Memory B cell (primary cell): ENCODE data around the gene APOL1.
"Not testable (repeated sequence)": the region's sequence is repeated elsewhere in the genome, so short reads cannot be mapped to it uniquely, and the experiment has no call there.

Source experiments
- ATAC-seq: fragments of 150-1000 bp; cut with Tn5 transposase; 2 replicates; pipeline ENCODE4 v1.10.0; 2021; ENCODE audit warnings: low read depth, mild to moderate bottlenecking, moderate library complexity
- DNase-seq, 2 donors: peaks; one replicate each; pipeline ENCODE4 v3.0.0; 2022; ENCODE audit warnings: low spot score in 2 of 2
- H3K27ac Mint-ChIP-seq: one replicate; pipeline ENCODE4 v1.8.0; 2022; ENCODE audit warnings: mild to moderate bottlenecking, moderate library complexity, mixed read lengths
- H3K27me3 Mint-ChIP-seq: one replicate; pipeline ENCODE4 v1.8.0; 2022; ENCODE audit warnings: mixed read lengths
- H3K36me3 Mint-ChIP-seq: one replicate; pipeline ENCODE4 v1.8.0; 2022; ENCODE audit warnings: mild to moderate bottlenecking, mixed read lengths
- H3K4me1 Mint-ChIP-seq: one replicate; pipeline ENCODE4 v1.8.0; 2022; ENCODE audit warnings: mixed read lengths
- H3K4me3 Mint-ChIP-seq: one replicate; pipeline ENCODE4 v1.8.0; 2022; ENCODE audit warnings: mild to moderate bottlenecking, moderate library complexity, mixed read lengths
- H3K9me3 Mint-ChIP-seq: one replicate; pipeline ENCODE4 v1.8.0; 2022; ENCODE audit warnings: mixed read lengths

The APOL1 gene

GRCh38 chr22:36281781-36282327 lies 28.9 kb downstream of the APOL1 start:
- no peaks in the 10 kb centered on the region for H3K27me3 Mint-ChIP-seq
- no peak overlapping the region for H3K4me3 Mint-ChIP-seq
- peaks cover 17% of the 10 kb centered on the region for H3K36me3 Mint-ChIP-seq
- ATAC-seq: no peak
- no peak for DNase-seq
- H3K27ac Mint-ChIP-seq: peak overlapping the region; percentile 50
- no peaks in the 10 kb centered on the region for H3K9me3 Mint-ChIP-seq
- peaks cover 10% of the 10 kb centered on the region for H3K4me1 Mint-ChIP-seq

GRCh38 chr22:36282328-36282831 lies 29.4 kb downstream of the APOL1 start:
- Mint-ChIP-seq H3K27ac (peak overlapping the region; percentile 50), H3K9me3 (no peaks in the 10 kb centered on the region), H3K27me3 (no peaks in the 10 kb centered on the region), H3K36me3 (peaks cover 20% of the 10 kb centered on the region), H3K4me3 (no peak overlapping the region), H3K4me1 (peaks cover 8% of the 10 kb centered on the region)
- no peak for ATAC-seq
- no peak for DNase-seq

- Mint-ChIP-seq H3K27me3 (no peaks in the 10 kb centered on the region), H3K4me3 (no peak overlapping the region), H3K27ac (no peak overlapping the region), H3K9me3 (no peaks in the 10 kb centered on the region), H3K36me3 (peaks cover 29% of the 10 kb centered on the region), H3K4me1 (peaks cover 3% of the 10 kb centered on the region)
- ATAC-seq (no peak), DNase-seq (no peak)
Observed at GRCh38 chr22:36284171-36284571, 31.2 kb downstream of the APOL1 start.

- H3K27me3 Mint-ChIP-seq: no peaks in the 10 kb centered on the region
- DNase-seq (no peak), ATAC-seq (no peak)
- no peak overlapping the region for H3K27ac Mint-ChIP-seq
- no peaks in the 10 kb centered on the region for H3K9me3 Mint-ChIP-seq
- no peaks in the 10 kb centered on the region for H3K4me1 Mint-ChIP-seq
- H3K36me3 Mint-ChIP-seq: peaks cover 36% of the 10 kb centered on the region
- no peak overlapping the region for H3K4me3 Mint-ChIP-seq
Observed at GRCh38 chr22:36285017-36285416, 32.1 kb downstream of the APOL1 start.

GRCh38 chr22:36285545-36285944 lies 32.6 kb downstream of the APOL1 start:
- Mint-ChIP-seq H3K4me3 (no peak overlapping the region), H3K27me3 (no peaks in the 10 kb centered on the region), H3K27ac (no peak overlapping the region), H3K4me1 (no peaks in the 10 kb centered on the region), H3K36me3 (peaks cover 36% of the 10 kb centered on the region), H3K9me3 (no peaks in the 10 kb centered on the region)
- no peak for ATAC-seq
- DNase-seq: no peak

GRCh38 chr22:36286096-36286957 lies 33.4 kb downstream of the APOL1 start:
- Mint-ChIP-seq H3K9me3 (no peaks in the 10 kb centered on the region), H3K4me3 (no peak overlapping the region), H3K36me3 (peaks cover 36% of the 10 kb centered on the region), H3K27me3 (no peaks in the 10 kb centered on the region), H3K4me1 (no peaks in the 10 kb centered on the region), H3K27ac (peak overlapping the region; percentile 73)
- ATAC-seq (peak; percentile 88), DNase-seq (peak; percentile 41 to 70)

GRCh38 chr22:36287881-36288515 lies 35.1 kb downstream of the APOL1 start:
- Mint-ChIP-seq H3K4me1 (no peaks in the 10 kb centered on the region), H3K27ac (no peak overlapping the region), H3K9me3 (no peaks in the 10 kb centered on the region), H3K27me3 (no peaks in the 10 kb centered on the region), H3K36me3 (peaks cover 43% of the 10 kb centered on the region), H3K4me3 (no peak overlapping the region)
- DNase-seq (no peak), ATAC-seq (no peak)

GRCh38 chr22:36288571-36289405 lies 35.9 kb downstream of the APOL1 start:
- no peak for DNase-seq

GRCh38 chr22:36289406-36289870 lies 36.5 kb downstream of the APOL1 start:
- H3K27ac Mint-ChIP-seq: peak overlapping the region; percentile 58
- DNase-seq (no peak), ATAC-seq (no peak)
- peaks cover 45% of the 10 kb centered on the region for H3K36me3 Mint-ChIP-seq
- H3K27me3 Mint-ChIP-seq: no peaks in the 10 kb centered on the region
- H3K9me3 Mint-ChIP-seq: no peaks in the 10 kb centered on the region
- no peak overlapping the region for H3K4me3 Mint-ChIP-seq
- H3K4me1 Mint-ChIP-seq: no peaks in the 10 kb centered on the region

More at GRCh38 chr22:36288571-36289405, 35.9 kb downstream of the APOL1 start:
- no peaks in the 10 kb centered on the region for H3K9me3 Mint-ChIP-seq
- ATAC-seq: no peak
- no peak overlapping the region for H3K4me3 Mint-ChIP-seq
- peaks cover 43% of the 10 kb centered on the region for H3K36me3 Mint-ChIP-seq
- H3K4me1 Mint-ChIP-seq: no peaks in the 10 kb centered on the region
- no peaks in the 10 kb centered on the region for H3K27me3 Mint-ChIP-seq
- peak overlapping the region; percentile 58 for H3K27ac Mint-ChIP-seq

- H3K27ac Mint-ChIP-seq: peak overlapping the region; percentile 58
- H3K9me3 Mint-ChIP-seq, H3K4me1 Mint-ChIP-seq, ATAC-seq, H3K27me3 Mint-ChIP-seq, H3K4me3 Mint-ChIP-seq, DNase-seq: not testable (repeated sequence)
- peaks cover 48% of the 10 kb centered on the region for H3K36me3 Mint-ChIP-seq
Observed at GRCh38 chr22:36289948-36290371, 37.0 kb downstream of the APOL1 start.

GRCh38 chr22:36290391-36291075 lies 37.6 kb downstream of the APOL1 start:
- not testable (repeated sequence) for H3K4me1 Mint-ChIP-seq, H3K27ac Mint-ChIP-seq, H3K4me3 Mint-ChIP-seq, ATAC-seq, H3K9me3 Mint-ChIP-seq, H3K27me3 Mint-ChIP-seq, DNase-seq
- H3K36me3 Mint-ChIP-seq: peaks cover 50% of the 10 kb centered on the region

- Mint-ChIP-seq H3K36me3 (peaks cover 50% of the 10 kb centered on the region), H3K4me3 (no peak overlapping the region), H3K27ac (peak overlapping the region; percentile 53), H3K27me3 (no peaks in the 10 kb centered on the region), H3K9me3 (no peaks in the 10 kb centered on the region), H3K4me1 (no peaks in the 10 kb centered on the region)
- DNase-seq: no peak
- ATAC-seq: no peak
Observed at GRCh38 chr22:36291831-36292740, 39.2 kb downstream of the APOL1 start.
